UCSD-AML1 (cell line): ENCODE results near the gene HSPH1.
A peak's percentile ranks its signal among the peaks of the same experiment; 100 is the strongest.
"Not testable (repeated sequence)": the region's sequence is repeated elsewhere in the genome, so short reads cannot be mapped to it uniquely, and the experiment has no call there.

Experiments
- DNase-seq: peaks from one replicate; lab custom pipeline; 2025; ENCODE audit not compliant: unreplicated experiment; lab: John Stamatoyannopoulos, UW

HSPH1 gene

DNA sequence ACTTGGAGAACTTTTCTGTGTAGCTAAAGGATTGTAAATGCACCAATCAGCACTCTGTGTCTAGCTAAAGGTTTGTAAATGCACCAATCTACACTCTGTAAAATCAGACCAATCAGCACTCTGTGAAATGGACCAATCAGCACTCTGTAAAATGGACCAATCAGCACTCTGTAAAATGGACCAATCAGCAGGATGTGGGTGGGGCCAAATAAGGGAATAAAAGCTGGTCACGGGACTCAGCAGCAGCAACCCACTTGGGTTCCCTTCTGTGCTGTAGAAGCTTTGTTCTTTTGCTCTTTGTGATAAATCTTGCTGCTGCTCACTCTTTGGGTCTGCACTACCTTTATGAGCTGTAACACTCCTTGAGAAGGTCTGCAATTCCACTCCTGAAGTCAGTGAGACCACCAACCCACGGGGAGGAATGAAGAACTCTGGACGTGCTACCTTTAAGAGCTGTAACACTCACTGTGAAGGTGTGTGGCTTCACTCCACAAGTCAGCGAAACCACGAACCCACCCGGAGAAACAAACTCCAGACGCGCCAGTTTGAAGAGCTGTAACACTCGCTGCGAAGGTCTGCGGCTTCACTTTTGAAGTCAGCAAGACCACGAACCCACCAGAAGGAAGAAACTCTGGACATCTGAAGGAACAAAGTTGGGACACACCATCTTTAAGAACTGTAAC is 16.2 kb upstream of the HSPH1 start:
- DNase-seq: not testable (repeated sequence)

DNA sequence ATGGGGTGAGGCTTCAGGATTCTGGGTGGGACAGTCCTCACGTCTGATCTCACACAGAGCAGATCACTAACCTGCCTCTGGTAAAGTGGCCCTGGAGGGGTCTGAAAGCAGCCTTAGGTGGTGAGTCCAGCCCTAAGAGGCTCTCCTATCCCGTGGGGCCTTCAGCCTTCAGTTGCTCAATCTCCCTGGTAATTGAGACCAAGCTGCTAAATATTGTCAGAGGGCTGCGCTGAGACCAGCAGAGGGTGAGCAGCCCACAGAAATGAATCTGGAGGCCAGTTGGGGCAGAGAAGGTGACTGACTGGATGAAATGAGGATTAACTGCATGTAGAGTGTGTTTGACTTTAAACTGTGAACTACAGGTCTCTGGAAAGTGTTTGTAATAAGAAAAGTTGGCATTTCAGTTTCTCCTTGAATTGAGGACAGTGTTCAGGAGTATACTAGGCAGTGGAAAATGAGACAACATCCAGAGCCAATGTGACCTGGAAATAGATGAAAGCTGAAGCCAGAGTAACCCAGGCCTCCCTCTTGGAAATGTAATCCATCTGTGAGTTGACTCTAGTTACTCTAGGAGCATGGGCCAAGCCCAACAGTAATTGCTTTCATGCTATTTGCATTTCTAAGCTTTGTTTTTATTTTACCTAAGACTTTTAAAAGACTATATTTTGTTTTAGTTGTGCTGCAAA is 14.3 kb upstream of the HSPH1 start:
- DNase-seq: no peak

DNA sequence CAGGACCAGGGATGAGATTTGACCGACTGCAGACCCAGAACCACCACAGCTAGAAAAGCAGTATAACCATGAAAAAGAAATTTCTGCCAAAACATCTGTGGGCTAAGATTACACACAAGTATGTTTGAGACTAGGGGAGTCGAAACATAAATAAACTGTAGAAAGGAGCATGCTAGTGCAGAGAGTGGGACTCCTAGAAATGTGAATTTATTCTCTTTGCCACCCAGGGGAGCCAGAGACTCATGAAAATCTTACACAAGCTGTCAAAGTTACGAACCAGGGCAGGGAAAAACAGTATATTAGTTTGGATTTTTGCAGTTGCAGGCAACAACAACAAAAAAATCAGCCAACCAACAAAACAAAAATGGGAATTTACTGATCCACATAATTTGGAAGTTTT is 12.3 kb upstream of the HSPH1 start:
- DNase-seq: no peak

DNA sequence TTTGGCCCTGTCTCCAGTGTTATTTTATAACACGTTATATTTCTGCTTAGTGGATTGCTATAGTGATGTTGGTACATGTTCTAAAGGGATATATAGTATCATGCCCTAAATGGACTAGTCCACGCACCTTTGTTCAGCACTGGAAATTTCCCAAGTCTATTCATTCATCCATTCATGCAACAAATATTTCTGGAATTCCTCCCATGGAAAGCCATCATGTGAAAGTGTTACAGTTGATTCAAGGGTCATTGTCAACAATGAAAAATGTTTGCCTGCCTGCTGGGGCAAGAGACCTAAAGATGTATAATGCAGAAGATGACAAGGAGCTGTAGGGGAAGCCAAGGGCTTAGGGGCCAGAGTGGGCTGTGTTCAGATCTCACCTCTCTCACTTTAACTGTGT is 10.8 kb upstream of the HSPH1 start:
- no peak for DNase-seq

DNA sequence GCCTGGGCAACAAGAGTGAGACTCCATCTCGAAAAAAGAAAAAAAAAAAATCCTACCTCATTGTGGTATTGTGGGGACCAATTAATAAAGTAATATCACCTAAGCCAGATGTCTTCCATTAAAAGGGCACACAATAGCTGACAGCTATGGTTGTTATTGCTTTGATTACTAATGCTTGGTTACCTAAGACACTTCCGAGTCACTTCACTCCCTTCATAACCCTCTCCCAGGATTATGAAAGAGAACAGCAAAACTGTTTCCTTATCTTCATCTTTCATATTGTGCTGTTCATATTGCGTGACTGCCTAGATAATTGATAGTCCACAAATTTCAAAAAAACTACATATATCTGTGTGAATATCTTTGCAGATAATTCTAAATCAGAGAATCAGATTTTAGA is 10.3 kb upstream of the HSPH1 start:
- no peak for DNase-seq

DNA sequence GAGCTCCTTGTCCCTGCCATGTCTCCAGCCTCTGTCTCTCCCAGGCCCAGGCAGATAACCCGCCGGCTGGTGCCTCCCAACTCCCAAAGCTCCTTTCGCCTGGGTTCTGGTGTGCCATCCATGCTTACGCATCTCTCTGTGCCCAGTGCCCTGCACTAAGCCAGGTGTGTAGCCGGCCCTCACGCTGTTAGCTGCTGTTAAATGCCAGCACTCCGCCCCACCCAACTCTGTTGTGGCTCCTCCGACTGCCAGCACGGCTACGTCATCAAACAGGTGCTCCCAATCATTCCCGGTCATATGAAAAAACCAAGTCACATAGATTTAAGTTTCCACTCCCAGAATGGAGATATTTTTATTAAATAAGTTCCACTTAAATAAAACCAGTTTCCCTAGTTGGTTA is 7.0 kb upstream of the HSPH1 start:
- DNase-seq: no peak

DNA sequence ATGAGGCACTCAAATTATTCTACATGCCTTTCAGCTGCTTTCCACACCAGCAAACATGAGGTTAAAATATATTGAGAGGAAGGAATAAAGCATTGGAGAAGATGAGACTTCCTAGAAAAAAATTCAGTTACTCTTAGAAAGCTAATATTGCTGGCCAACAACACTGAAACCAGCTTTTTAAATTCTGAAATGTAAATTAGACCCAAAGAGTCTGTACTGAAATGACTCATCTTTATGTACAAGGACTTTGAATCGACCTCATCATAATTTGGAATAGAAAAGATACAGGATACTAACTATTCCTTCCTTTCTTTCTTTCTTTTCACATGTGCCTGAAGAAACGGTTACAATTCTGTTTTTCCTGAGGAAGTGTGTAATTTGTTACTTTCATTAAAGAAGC is 6.5 kb upstream of the HSPH1 start:
- DNase-seq: no peak

DNA sequence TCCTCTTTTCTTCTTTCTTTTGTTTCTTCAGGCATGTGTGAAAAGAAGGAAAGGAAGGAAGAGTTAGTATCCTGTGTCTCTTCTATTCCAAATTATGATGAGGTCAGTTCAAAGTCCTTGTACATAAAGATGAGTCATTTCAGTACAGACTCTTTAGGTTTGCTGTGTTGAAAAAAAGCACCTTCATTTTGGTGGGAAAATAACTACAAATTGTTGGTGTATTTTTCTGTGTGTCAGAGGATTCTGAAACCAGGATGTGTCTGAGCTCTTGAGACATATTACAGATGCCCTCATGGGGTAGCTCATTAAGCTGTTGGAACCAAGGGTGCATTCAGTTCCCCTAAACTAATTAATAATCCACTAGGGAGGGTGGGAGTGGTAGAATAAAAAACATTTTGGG is 5.8 kb upstream of the HSPH1 start:
- DNase-seq: no peak

DNA sequence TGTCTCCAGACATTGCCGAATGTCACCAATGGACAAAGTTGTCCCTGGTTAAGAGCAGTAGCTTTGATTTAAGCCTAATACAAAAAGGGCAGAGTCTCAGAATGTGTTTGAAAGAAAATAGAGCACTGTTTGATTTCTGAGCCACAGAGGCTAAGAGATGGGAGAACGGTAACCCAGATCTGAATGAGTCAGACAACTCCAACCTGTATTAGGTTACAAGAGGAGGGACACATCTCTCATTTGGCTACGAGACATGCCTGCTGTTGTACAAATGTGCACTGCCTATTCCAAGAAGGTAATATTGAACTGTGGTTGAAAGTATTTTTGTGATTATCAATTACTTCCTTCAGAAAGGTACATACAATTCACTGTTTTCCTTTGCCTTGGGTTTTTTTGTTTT is 4.9 kb upstream of the HSPH1 start:
- DNase-seq: no peak

DNA sequence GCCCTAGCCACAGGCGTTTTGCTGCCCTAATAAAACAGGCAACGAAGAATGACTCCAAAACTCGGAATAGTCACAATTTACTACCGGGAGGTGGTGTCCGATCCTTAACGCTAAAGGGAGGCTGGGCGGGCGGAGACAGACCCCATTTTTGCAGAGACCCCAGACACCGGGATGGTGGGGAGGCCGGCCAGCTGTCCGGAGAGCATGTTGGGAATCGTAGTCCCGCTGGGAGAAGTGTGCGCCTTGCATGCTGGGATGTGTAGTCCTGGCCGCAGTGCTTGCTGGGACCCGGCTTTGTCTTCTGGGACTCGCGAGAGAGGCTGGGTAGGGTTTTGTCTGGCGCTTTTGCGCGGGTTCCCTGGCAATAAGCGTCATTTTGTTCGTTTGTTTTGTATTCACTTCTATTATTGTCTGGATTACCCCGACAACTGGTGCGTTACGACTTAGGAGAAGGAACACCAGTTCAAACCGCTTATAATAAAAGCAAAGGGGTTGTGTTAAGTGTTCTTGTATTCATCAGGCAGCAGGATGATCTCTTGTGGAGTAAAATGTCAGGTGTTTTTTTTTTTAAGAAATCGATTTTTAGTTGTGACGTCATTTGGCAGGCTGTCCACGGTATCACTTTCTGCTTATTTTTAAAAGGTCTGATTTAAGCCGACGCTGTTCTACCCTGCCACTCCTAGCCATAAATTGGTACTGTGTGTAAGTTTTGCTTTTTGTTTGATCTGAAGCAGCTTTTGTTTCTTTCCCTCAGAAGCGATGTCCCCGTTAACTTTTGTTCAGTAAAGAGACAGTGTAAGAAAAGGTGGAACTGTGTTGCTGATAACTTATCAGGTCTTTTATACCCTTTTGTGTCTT is 676 bp upstream of the HSPH1 start:
- DNase-seq: peak; percentile 96

DNA sequence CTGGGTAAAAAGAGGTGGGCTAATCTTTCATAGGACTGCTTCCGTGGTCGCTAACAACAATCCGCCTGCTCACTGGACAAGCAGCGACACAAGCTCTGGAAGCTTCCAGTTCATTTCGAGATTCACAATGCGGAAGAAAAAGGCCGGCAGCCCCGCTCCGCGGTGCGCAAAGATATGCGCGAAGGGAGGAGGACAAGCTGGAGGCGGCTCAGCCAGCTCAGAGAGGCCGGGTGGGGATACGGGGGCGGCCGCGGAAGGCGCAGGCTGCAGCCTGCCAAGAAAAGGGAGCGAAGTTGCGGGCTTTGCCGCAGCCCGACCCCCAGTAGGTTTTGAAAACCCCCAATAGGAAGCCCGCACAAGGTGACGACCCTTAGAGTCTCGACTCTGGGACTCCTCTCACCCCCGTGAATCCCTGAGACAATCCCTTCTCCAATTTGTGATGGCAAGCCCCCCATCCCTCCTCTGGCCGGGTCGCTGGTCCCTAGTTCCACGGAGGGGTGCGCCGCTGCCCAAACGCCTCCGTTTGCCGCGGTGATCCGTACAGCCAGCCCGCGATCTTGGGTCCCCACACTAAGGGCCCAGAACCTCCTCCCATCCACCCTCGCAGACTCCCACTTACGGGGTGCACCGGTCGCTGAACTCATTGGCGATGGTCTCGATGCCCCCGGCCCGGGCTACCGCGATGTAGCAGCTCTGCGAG is 697 bp downstream of the HSPH1 start:
- peak; percentile 78 for DNase-seq

DNA sequence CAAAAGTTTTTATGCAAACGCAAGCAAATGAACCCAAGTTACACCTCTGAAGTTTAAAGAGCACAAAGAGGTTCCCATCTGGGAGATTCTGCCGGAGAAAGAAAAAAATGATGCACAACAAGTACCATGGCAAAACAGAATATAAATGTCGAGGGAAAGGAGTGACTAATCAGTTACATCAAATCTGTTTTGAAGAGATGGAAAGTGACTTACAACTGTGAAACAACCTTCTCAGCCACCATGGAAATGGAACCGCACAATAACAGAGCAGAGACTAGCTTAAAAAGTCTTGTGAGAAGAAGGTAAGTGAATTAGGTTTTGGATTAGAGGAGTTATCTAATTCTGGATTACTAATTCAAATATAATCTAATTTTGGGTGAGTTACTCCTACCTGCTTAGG is 2.4 kb downstream of the HSPH1 start:
- DNase-seq: no peak

DNA sequence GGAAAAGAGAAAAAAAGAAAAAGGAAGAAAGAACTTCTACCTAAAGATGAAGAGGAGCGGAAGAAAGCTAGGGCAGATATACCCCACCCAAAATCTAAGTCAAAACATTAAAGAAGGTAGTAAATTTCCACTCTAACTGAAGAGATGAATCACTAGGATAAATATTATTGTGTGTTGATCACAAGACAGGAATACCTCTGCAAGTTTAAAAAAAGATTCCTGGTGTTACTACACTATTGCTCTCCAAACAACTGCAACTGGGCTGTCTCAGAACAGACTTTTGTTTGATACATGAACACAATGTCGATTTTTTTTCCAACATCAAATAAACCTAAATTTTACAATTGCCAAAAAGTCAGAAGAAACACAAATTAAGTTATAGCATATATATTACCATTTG is 6.8 kb downstream of the HSPH1 start:
- DNase-seq: no peak

DNA sequence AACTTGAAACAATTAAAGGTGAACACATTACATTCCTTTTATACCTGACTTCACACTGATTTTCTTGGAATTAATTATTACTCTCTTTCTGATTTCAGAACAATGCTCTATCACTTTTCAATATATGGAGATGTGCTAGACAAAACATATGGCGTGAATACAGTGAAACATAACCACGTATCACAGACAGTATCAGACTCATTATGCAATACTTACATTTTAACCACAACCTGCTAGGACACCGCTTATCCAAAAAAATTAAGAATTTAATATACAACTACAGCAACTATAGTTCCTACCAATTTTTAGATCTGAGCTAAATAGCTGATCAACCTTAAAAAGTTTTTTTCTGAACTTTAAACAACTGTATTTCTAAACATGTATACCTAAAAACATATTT is 9.9 kb downstream of the HSPH1 start:
- DNase-seq: no peak

DNA sequence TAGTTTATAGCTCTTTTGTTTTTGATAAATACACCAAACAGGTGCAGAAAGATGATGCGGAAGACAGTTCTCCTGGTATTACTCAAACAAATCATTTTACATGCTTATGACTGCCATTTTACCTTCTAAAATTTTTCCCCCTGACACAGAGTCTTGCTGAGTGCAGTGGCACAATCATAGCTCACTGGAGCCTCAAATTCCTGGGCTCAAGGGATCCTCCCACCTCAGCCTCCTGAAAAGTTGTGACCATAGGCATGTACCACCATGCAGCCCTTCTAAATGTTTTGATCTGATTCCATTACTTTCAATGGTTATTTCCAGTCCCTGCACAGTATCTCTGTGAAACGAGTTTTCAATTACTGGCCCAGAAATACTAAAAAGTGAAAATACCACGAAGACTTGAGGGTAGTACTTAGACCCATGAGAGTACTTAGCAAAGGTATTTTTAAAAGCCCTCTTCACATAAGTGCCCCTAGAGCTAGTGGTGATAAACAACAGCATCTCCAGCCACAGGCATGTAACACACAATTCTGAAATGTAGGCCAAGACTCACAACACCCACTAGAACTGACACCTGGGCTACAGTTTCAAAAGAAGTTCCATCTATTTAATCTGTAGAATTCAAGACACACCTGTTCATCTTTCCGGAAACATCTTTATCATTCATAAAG is 11.3 kb downstream of the HSPH1 start:
- DNase-seq: no peak

DNA sequence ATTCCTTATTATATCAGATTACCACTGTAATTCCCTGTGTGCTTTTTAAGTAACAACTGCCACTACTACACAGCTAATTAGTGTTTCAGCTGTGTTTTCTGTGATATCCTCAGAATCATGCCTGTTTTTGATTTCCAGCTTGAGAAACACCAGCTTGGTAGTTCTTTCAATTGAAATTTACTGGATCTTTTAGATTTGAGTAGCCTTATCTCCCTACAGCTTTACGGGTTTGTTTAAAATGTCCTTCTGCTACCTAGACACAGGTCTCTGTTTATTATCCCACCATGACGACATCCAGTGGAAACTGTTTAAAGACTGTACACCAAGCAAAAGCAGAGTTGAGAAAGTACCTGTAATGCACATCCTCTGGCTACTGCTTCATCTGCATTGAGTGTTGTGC is 12.1 kb downstream of the HSPH1 start:
- DNase-seq: no peak

DNA sequence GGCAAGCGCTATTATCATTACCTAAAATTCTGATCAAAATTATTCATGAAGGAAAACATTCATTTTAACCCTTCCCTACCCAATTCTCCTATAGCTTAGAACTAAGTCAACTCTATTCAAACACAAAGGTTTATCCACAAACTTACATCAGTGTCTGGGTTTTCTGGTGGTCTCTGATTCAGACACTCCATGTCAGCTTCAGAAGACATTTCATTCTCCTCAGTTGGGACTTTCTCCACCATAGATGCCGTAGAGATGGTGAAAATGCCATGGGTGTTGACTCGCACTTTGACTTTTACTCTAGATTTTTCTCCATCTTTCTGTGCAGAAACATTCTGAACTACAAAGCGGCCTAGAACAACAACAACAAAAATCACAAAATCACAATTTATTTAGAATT is 16.3 kb downstream of the HSPH1 start:
- DNase-seq: no peak

DNA sequence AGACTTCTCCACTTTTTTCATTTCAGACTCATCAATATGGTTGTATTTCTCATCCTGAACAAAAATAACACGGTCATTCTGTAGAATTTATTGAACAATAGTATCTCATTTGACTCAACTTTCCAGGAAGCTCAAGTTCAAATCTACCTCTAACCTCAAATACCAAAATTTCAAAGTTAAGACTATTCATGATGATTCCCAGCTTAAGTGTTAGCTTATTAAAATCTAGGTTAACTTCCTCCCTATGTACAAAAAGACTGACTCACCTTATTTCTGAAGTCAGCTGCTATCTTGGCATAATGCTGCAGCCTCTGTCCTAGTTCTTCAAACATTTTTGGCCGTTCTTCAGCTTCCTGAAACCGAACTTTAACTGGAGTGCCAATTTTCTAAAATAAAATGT is 23.2 kb downstream of the HSPH1 start:
- no peak for DNase-seq

DNA sequence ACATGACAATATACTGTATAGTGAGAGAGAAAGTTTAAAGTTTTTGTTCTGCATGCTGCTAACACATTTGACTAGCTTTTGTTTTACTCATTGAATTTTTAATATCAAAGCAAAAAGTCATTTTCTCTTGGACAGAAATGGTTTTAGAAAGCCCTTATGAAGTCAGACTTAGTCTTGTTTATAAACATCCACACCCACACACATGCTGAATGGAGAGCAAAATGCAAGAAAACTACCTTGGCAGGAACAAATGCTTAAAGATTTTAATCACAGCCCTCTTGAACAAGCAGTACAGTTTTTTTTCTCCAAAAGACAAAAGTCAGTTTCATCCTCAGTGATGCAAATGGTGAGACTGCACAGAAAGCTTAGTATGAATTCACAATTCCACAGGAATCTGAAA is 25.0 kb downstream of the HSPH1 start:
- DNase-seq: no peak

DNA sequence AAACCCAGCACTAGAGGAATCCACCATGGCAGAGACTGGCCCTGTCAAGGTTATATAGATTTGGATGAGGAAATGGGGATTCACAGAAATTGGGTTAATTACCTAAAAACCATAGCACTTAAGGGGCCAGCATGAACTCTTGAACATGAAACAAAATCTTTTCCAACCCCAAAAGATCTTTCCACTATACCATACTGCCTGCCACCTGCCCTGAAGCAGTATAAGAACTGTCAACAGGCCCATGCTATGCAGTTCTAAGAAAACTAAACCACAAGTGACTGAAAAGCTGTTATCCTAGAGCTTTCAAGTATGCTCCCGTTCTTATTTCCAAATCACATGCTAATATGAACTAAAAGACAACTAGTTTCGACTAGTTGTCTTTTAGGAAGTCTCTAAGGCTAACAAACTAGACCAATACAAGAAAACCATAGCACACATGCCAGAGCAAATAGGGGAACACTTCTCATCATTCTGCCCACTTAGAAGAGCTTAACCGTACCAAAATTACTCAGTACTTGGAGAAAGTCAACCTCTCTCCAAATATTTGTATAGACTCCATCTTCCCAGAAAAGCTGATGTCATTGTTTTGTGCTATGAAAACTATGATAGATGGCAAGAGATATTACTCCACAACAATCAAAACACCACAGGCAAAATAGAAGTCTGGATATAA is 27.5 kb downstream of the HSPH1 start:
- DNase-seq: no peak
